ENCODE results near the gene NUDCD3. TPM values are rescaled to one million over a fixed set of nuclear protein-coding genes. Genes with fewer than 3 reads are reported as not detected.
"Not testable (repeated sequence)": the region's sequence is repeated elsewhere in the genome, so short reads cannot be mapped to it uniquely, and the experiment has no call there.

Gene NUDCD3
- total RNA-seq, 1 experiment from 2014 or later: 82.3 TPM

DNA sequence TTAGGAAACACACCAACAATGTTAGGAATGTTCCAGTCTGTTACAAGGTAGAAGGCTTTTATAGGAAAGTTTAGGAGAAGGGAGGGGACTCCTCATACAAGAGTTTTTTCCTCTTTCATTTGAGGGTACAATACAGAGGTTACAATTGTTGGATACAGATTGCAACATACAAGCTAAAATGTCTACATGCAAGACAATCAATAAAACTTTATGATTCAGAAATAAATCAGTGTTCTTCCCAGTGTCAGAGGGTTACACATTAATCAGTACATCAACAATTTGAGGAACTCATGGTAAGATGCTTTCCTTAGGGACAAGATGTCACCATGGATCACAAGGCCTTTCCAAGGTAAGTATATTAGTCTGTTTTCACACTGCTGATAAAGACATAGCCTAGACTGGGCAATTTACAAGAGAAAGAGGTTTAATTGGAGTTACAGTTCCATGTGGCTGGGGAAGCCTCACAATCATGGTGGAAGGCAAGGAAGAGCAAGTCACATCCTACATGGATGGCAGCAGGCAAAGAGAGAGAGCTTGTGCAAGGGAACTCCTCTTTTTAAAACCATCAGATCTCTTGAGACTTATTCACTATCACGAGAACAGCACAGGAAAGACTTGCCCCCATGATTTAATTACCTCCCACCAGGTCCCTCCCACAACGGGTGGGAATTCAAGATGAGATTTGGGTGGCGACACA, 16.3 kb upstream of the NUDCD3 start:
- H3K9me2 ChIP-seq (replicated peaks; ENCODE audit: low read length); H3F3A ChIP-seq (ENCODE audit: low read length, unreplicated experiment); H3K27ac ChIP-seq (ENCODE audit: low read length); POLR2A ChIA-PET (ENCODE audit: unreplicated experiment); H3K36me3 ChIP-seq (ENCODE audit: low read depth, low read length); H3K79me2 ChIP-seq (ENCODE audit: low read length); intact Hi-C loops (cut with micrococcal nuclease); ATAC-seq; CTCF ChIA-PET; BruUV-seq (replicated peaks); H3K9ac ChIP-seq (ENCODE audit: low read length); H3K4me1 ChIP-seq (ENCODE audit: insufficient read depth, low read length); H3K9me3 ChIP-seq (ENCODE audit: low read length); H3K4me2 ChIP-seq (ENCODE audit: low read length); H3K4me3 ChIP-seq (ENCODE audit: low read length); H4K20me1 ChIP-seq (ENCODE audit: low read length); DNase-seq; H3K27me3 ChIP-seq (ENCODE audit: low read length); H2AFZ ChIP-seq (ENCODE audit: low read length): not testable (repeated sequence)

DNA sequence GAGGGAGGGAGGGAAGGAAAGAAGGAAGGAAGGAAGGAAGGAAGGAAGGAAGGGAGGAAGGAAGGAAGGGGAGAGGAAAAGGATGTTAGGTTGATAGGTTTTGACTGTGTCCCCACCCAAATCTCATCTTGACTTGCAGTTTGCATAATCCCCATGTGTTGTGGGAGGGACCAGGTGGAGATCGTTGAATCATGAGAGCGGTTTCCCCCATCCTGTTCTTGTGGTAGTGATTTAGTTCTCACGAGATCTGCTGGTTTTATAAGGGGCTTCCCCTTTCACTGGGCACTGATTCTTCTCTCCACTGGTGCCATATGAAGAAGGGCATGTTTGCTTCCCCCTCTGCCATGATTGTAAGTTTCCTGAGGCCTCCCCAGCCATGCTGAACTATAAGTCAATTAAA, 15.1 kb upstream of the NUDCD3 start:
- Histone ChIP-seq H3K36me3 (ENCODE audit: low read depth, low read length) (no peaks in the 10 kb centered on the region), H3K79me2 (ENCODE audit: low read length) (no peaks in the 10 kb centered on the region), H2AFZ (ENCODE audit: low read length) (no peak overlapping the region), H3K4me1 (ENCODE audit: insufficient read depth, low read length) (no peaks in the 10 kb centered on the region), H3F3A (ENCODE audit: low read length, unreplicated experiment) (no peaks in the 10 kb centered on the region), H3K27ac (ENCODE audit: low read length) (no peak overlapping the region), H4K20me1 (ENCODE audit: low read length) (no peaks in the 10 kb centered on the region), H3K27me3 (ENCODE audit: low read length) (no peaks in the 10 kb centered on the region), H3K9ac (ENCODE audit: low read length) (no peak overlapping the region), H3K4me3 (ENCODE audit: low read length) (no peak overlapping the region), H3K9me3 (ENCODE audit: low read length) (no peaks in the 10 kb centered on the region), H3K9me2 (replicated peaks; ENCODE audit: low read length) (no peaks in the 10 kb centered on the region), H3K4me2 (ENCODE audit: low read length) (no peak overlapping the region)
- ChIA-PET CTCF (no interaction called here), POLR2A (ENCODE audit: unreplicated experiment) (no interaction called here)
- intact Hi-C loops (cut with micrococcal nuclease): no loop called here
- DNase-seq: no peak
- TF ChIP-seq EZH2 (IDR thresholded peaks at IDR 0.05; ENCODE audit: low read length, unreplicated experiment) (no peak), CTCF (conservative IDR thresholded peaks at IDR 0.05; ENCODE audit: low read depth, low read length) (no peak), EZH2phosphoT487 (IDR thresholded peaks at IDR 0.05; ENCODE audit: borderline replicate concordance, low read length) (no peak)
- no peak for ATAC-seq
- BruUV-seq (replicated peaks): no TSS peak

DNA sequence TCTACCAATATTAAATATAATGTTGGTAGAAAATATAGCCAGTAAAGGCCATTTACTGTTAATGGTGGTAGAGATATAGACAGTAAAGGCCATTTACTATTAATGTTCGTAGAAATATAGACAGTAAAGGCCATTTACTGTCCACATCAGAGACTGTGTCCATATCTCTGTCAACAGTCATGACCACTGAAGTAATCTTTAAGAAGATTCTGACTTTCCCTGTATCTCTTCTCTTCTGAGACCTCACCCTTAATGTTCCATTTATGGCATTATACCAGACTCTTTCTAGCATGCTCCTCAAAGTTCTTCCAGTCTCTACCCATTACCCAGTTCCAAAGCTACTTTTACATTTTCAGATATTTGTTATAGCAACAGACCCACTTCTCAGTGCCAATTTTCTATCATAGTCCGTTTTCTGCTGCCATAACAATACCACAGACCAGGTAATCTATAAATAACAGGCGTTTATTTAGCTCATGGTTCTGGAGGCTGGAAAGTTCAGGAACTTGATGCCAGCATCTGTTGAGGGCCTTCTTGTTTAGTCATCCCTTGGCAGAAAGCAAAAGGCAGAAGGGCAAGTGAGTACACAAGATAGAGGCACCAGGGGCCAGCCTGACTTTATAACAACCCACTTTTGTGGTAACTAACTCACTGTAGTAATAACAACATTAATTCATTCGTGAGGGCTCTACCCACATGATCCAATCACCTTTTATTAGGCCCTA, 7.9 kb upstream of the NUDCD3 start:
- no peaks in the 10 kb centered on the region for H3K36me3 ChIP-seq (ENCODE audit: low read depth, low read length)
- BruUV-seq (replicated peaks): no TSS peak
- intact Hi-C loops (cut with micrococcal nuclease): no loop called here
- CTCF ChIA-PET: no interaction called here
- H3K27ac ChIP-seq (ENCODE audit: low read length): no peak overlapping the region
- POLR2A ChIA-PET (ENCODE audit: unreplicated experiment): no interaction called here
- no peak overlapping the region for H2AFZ ChIP-seq (ENCODE audit: low read length)
- no peak overlapping the region for H3K9ac ChIP-seq (ENCODE audit: low read length)
- H4K20me1 ChIP-seq (ENCODE audit: low read length): no peaks in the 10 kb centered on the region
- no peaks in the 10 kb centered on the region for H3K9me3 ChIP-seq (ENCODE audit: low read length)
- no peaks in the 10 kb centered on the region for H3K4me1 ChIP-seq (ENCODE audit: insufficient read depth, low read length)
- H3F3A ChIP-seq (ENCODE audit: low read length, unreplicated experiment): no peaks in the 10 kb centered on the region
- no peaks in the 10 kb centered on the region for H3K9me2 ChIP-seq (replicated peaks; ENCODE audit: low read length)
- DNase-seq (no peak), ATAC-seq (no peak)
- no peaks in the 10 kb centered on the region for H3K79me2 ChIP-seq (ENCODE audit: low read length)
- H3K4me2 ChIP-seq (ENCODE audit: low read length): no peak overlapping the region
- H3K27me3 ChIP-seq (ENCODE audit: low read length): no peaks in the 10 kb centered on the region
- no peak overlapping the region for H3K4me3 ChIP-seq (ENCODE audit: low read length)
- TF ChIP-seq EZH2phosphoT487 (IDR thresholded peaks at IDR 0.05; ENCODE audit: borderline replicate concordance, low read length) (no peak), CTCF (conservative IDR thresholded peaks at IDR 0.05; ENCODE audit: low read depth, low read length) (no peak)

Measured in PC-3 (cell line).